Spleen (tissue), 11 donors: ENCODE results near the gene ITGB2. TPM values are rescaled to one million over a fixed set of nuclear protein-coding genes. Genes with fewer than 3 reads are reported as not detected.

ENCODE experiments used
- DNase-seq: peaks from one replicate; pipeline ENCODE4 v3.0.0-alpha.2; 2020
- H3K27ac ChIP-seq, 8 donors: fragments of 200-600 bp; sonication (generic) in 7 of 8; 1 replicate in 4 of 8; 2 replicates in 4 of 8; pipeline versions ENCODE4 v1.5.0 to v1.8.0; 2016 to 2021; ENCODE audit warnings: inconsistent platforms in 4 of 8, mild to moderate bottlenecking in 4 of 8, moderate library complexity in 1 of 8
- H3K27me3 ChIP-seq, 7 donors: fragments of 200-600 bp; sonication (generic) in 6 of 7; replicated peaks in 1 of 7; 1 replicate in 4 of 7; 2 replicates in 3 of 7; pipeline versions ENCODE4 v1.5.0 to v1.8.0; 2016 to 2021; ENCODE audit warnings: inconsistent platforms in 3 of 7, mild to moderate bottlenecking in 1 of 7
- H3K36me3 ChIP-seq, 6 donors: fragments of 200-600 bp; sonication (generic) in 5 of 6; 1 replicate in 4 of 6; 2 replicates in 2 of 6; pipeline versions ENCODE4 v1.5.0 to v1.8.0; 2016 to 2021; ENCODE audit warnings: inconsistent platforms in 2 of 6
- H3K4me1 ChIP-seq, 6 donors: fragments of 200-600 bp; sonication (generic) in 5 of 6; 1 replicate in 3 of 6; 2 replicates in 3 of 6; pipeline versions ENCODE4 v1.5.0 to v1.8.0; 2016 to 2021; ENCODE audit warnings: inconsistent platforms in 3 of 6
- H3K4me3 ChIP-seq, 8 donors: fragments of 200-600 bp; sonication (generic) in 7 of 8; 1 replicate in 4 of 8; 2 replicates in 4 of 8; pipeline versions ENCODE4 v1.5.0 to v1.8.0; 2016 to 2021; ENCODE audit warnings: inconsistent platforms in 4 of 8, mild to moderate bottlenecking in 4 of 8, moderate library complexity in 2 of 8
- H3K9me3 ChIP-seq, 8 donors: fragments of 200-600 bp; sonication (generic) in 7 of 8; 1 replicate in 4 of 8; 2 replicates in 4 of 8; pipeline versions ENCODE4 v1.5.0 to v1.8.0; 2016 to 2021; ENCODE audit warnings: inconsistent platforms in 4 of 8
- POLR2A ChIP-seq, 3 donors: fragments of 450-650 bp; IDR thresholded peaks; one replicate each; pipeline ENCODE4 v1.5.1; 2017; ENCODE audit warnings: antibody characterized with exemption in 3 of 3, mild to moderate bottlenecking in 1 of 3
- POLR2AphosphoS5 ChIP-seq, 3 donors: sonication (generic); formaldehyde crosslinking; IDR thresholded peaks; one replicate each; pipeline ENCODE4 v1.5.1; 2017; ENCODE audit warnings: antibody characterized with exemption in 3 of 3
- WGBS, 5 donors: extraction: QIAGEN DNeasy Blood & Tissue Kit in 3 of 5; methylation state at CpG; one replicate each; pipeline versions ENCODE4 v1.1.5 to v1.1.7; 2013 to 2018; 5-methylcytosine and 5-hydroxymethylcytosine counted together
- intact Hi-C: fragments of 100-400 bp; cut with DNase I; formaldehyde crosslinking; loops from one replicate; pipeline ENCODE4 v1.15.0; 2023; ENCODE audit warnings: low total_unique reads
- polyA plus RNA-seq, 3 donors: library from polyadenylated mRNA; stranded (reverse); fragments of 200-250 nt; gene quantifications; one replicate each; pipeline ENCODE4 v1.2.1, GENCODE V29; 2013
- total RNA-seq, 7 donors: library from RNA; depleted of rRNA in 3 of 7; stranded (reverse); fragments of >200 nt in 3 of 7; fragmentation: NEBNext Ultra II Directional in 4 of 7; extraction: Animal tissue kit (Norgen Biotek cat#: 25700) in 4 of 7; gene quantifications; one replicate each; pipeline versions ENCODE4 v1.1.0 to v1.2.1, GENCODE V29; 2016 to 2021
- TF ChIP-seq, protein P1 (sequence below), 11 experiments: fragments of 200-600 bp in 7 of 11; fragments of 450-650 bp in 4 of 11; sonication (generic) in 4 of 11; IDR thresholded peaks in 8 of 11; conservative IDR thresholded peaks in 3 of 11; 1 replicate in 7 of 11; 2 replicates in 4 of 11; pipeline versions ENCODE4 v1.4.0 to v1.8.0; 2016 to 2021; ENCODE audit warnings: antibody characterized with exemption in 11 of 11, inconsistent platforms in 4 of 11, mild to moderate bottlenecking in 1 of 11
- donor health status: healthy with polysubstance abuse.
- donor health status: DM: no; HTN: no; CAD: no; lungs with moderate emphysema.
- donor health status: DM: no; HTN: no; CAD: no.
- donor health status: Bipolar disorder and iron deficiency.
- donor health status: healthy.
- donor health status: DM: no; HTN: no; CAD: no.
- donor health status: DM: yes; HTN: yes; CAD: no.

Gene ITGB2
- total and polyA plus RNA-seq, 10 donors: 92.1 to 754 (median 338) TPM

- intact Hi-C loops: no loop called here
- DNase-seq: peak; percentile 69
These were observed 32.4 kb upstream of the ITGB2 start for GRCh38 chr21:44952929-44953627.

DNA sequence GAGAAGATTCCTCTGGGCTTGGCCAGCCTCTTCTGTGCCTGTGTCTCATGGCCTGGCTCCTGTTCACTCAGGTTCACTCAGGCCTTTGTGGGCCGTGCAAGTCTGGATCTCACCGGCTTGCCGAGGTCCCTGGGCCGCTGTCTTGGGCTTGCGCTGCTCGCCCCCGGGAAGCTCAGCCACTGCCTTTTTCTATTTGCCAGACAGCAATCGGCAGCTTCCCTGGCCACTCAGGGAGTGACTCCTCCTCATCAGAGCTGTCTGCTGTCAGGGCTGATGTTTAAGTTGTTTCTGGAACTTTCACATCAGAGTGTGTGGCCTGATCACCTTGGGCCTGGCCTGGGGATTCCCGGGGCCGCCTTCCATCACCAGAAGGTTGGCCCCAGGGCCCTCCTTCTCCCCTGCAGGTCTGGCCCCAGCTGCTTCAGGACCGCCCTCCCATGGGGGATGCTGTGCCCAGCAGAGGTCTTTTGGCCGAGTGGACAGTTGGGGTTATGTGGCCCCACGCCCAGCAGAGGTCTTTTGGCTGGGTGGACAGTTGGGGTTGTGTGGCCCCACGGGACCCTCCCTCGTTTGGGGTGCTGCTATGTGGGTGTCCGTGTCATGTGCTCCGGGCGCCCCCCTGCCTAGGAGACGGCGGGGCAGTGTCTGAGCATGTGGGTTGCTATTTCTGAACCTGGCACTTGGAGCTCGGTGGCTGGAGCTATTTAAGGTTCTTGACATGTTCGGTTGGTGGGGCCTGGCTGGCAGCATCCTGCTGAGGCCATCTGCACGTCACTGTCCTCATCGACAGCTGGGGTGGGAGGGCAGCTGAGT lies 31.6 kb upstream of the ITGB2 start:
- intact Hi-C loops: no loop called here
- H3K36me3 ChIP-seq: peaks cover 0 to 90% (median 24%) of the 10 kb centered on the region in 6 donors
- no peaks in the 10 kb centered on the region for H3K9me3 ChIP-seq
- H3K27ac ChIP-seq: no peak overlapping the region
- TF ChIP-seq POLR2A (IDR thresholded peaks at IDR 0.05): no peak
- TF ChIP-seq, protein P1, sequence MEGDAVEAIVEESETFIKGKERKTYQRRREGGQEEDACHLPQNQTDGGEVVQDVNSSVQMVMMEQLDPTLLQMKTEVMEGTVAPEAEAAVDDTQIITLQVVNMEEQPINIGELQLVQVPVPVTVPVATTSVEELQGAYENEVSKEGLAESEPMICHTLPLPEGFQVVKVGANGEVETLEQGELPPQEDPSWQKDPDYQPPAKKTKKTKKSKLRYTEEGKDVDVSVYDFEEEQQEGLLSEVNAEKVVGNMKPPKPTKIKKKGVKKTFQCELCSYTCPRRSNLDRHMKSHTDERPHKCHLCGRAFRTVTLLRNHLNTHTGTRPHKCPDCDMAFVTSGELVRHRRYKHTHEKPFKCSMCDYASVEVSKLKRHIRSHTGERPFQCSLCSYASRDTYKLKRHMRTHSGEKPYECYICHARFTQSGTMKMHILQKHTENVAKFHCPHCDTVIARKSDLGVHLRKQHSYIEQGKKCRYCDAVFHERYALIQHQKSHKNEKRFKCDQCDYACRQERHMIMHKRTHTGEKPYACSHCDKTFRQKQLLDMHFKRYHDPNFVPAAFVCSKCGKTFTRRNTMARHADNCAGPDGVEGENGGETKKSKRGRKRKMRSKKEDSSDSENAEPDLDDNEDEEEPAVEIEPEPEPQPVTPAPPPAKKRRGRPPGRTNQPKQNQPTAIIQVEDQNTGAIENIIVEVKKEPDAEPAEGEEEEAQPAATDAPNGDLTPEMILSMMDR (IDR thresholded peaks at IDR 0.05 in 8 of 11, conservative IDR thresholded peaks at IDR 0.05 in 3 of 11): no peak
- TF ChIP-seq POLR2AphosphoS5 (IDR thresholded peaks at IDR 0.05): no peak
- H3K4me1 ChIP-seq: peaks cover 8 to 89% (median 36%) of the 10 kb centered on the region in 6 donors
- no peak overlapping the region for H3K4me3 ChIP-seq
- H3K27me3 ChIP-seq: no peaks in the 10 kb centered on the region
- WGBS, 5 donors: 76 to 87% (median 82%) methylated on average over 21 to 24 of the region's 24 CpGs
- DNase-seq: peak; percentile 70

More at GRCh38 chr21:44952929-44953627, 32.4 kb upstream of the ITGB2 start:
- Histone ChIP-seq H3K36me3 (peaks cover 0 to 90% (median 21%) of the 10 kb centered on the region in 6 donors), H3K4me1 (peaks cover 8 to 89% (median 32%) of the 10 kb centered on the region in 6 donors), H3K27me3 (no peaks in the 10 kb centered on the region), H3K9me3 (no peaks in the 10 kb centered on the region), H3K4me3 (no peak overlapping the region), H3K27ac (no peak overlapping the region)
- 80 to 91% (median 89%) methylated on average over 18 to 25 of the region's 25 CpGs for WGBS, 5 donors
- no peak for TF ChIP-seq POLR2AphosphoS5 (IDR thresholded peaks at IDR 0.05)
- TF ChIP-seq POLR2A (IDR thresholded peaks at IDR 0.05): no peak
- TF ChIP-seq, protein P1 (IDR thresholded peaks at IDR 0.05 in 8 of 11, conservative IDR thresholded peaks at IDR 0.05 in 3 of 11): no peak

DNA sequence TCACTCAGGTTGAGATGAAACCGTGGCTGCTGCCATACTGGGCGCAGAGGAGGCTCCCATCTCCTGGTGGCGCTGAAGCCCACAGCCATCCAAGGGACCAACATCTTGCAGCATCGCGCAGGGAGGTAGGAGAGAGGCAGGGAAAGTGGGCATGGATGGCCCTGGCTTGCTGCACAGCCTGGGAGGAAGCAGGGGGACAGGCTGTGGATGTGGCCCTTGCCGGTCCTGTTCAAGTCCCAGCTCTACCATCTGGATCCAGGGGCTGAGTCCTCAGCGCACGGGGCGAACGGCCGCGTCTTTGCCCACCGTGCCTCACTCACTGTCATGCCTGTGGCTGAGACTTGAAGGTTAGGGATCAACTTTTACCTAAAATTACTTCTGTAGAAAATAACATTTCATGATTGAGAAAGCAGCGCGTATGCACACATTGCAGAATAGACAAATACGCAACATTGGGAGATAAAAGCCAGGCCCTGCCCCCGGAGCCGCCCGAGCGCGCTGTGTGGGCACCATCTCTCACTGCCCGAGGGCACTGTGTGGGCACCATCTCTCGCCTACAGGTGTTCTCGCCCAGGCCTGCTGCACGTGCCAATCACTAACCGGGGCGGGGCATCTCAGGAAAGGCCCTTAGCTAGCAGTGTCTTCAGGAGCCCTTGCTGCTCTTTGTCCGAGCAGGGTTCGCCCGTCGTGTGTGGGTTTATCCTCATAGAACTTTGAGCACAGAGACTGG lies 30.7 kb upstream of the ITGB2 start:
- no peak overlapping the region for H3K4me3 ChIP-seq
- intact Hi-C loops: no loop called here
- peaks cover 8 to 89% (median 41%) of the 10 kb centered on the region in 6 donors for H3K4me1 ChIP-seq
- H3K27me3 ChIP-seq: no peaks in the 10 kb centered on the region
- no peak overlapping the region for H3K27ac ChIP-seq
- TF ChIP-seq, protein P1 (IDR thresholded peaks at IDR 0.05 in 8 of 11, conservative IDR thresholded peaks at IDR 0.05 in 3 of 11): no peak
- TF ChIP-seq POLR2AphosphoS5 (IDR thresholded peaks at IDR 0.05) (no peak), POLR2A (IDR thresholded peaks at IDR 0.05) (no peak)
- DNase-seq: peak; percentile 69
- H3K9me3 ChIP-seq: no peaks in the 10 kb centered on the region
- H3K36me3 ChIP-seq: peaks cover 0 to 90% (median 20%) of the 10 kb centered on the region in 6 donors
- 88 to 95% (median 93%) methylated on average over 24 to 31 of the region's 31 CpGs for WGBS, 5 donors
